GM23338 (cell line): ENCODE data around the gene ZNF71. TPM values are rescaled to one million over a fixed set of nuclear protein-coding genes. Genes with fewer than 3 reads are reported as not detected.

Experiments used
- ATAC-seq: fragments of 200-7000 bp; cut with Tn5 transposase; 3 replicates; pipeline ENCODE4 v1.9.1; 2020
- DNase-seq: peaks from one replicate; pipeline ENCODE4 v3.0.0-alpha.2; 2015; ENCODE audit warnings: low spot score
- H2AFZ ChIP-seq: fragments of 200-600 bp; sonication (generic); 2 replicates; pipeline ENCODE4 v1.8.0; 2016; ENCODE audit warnings: antibody characterized with exemption, mild to moderate bottlenecking, moderate library complexity
- H3F3A ChIP-seq: fragments of 200-600 bp; sonication (generic); replicated peaks from 2 replicates; pipeline ENCODE4 v1.8.0; 2017; ENCODE audit warnings: antibody characterized with exemption, mixed run types, low read depth
- H3K27ac ChIP-seq: fragments of 200-600 bp; sonication (generic); 2 replicates; pipeline ENCODE4 v1.6.1; 2016; ENCODE audit warnings: low read depth
- H3K27me3 ChIP-seq: fragments of 200-600 bp; sonication (generic); 2 replicates; pipeline ENCODE4 v1.8.0; 2016; ENCODE audit warnings: mild to moderate bottlenecking, mixed run types, moderate library complexity; ENCODE audit not compliant: insufficient read depth
- H3K36me3 ChIP-seq: fragments of 200-600 bp; sonication (generic); 2 replicates; pipeline ENCODE4 v1.8.0; 2016; ENCODE audit warnings: mild to moderate bottlenecking; ENCODE audit not compliant: insufficient read depth
- H3K4me1 ChIP-seq: fragments of 200-600 bp; sonication (generic); 2 replicates; pipeline ENCODE4 v1.8.0; 2016; ENCODE audit warnings: mild to moderate bottlenecking, moderate library complexity; ENCODE audit not compliant: insufficient read depth
- H3K4me2 ChIP-seq: fragments of 200-600 bp; sonication (generic); 2 replicates; pipeline ENCODE4 v1.7.1; 2017; ENCODE audit warnings: mixed run types
- H3K4me3 ChIP-seq: fragments of 200-600 bp; sonication (generic); 2 replicates; pipeline ENCODE4 v1.6.1; 2016; ENCODE audit warnings: mixed run types
- H3K79me2 ChIP-seq: fragments of 200-600 bp; sonication (generic); replicated peaks from 2 replicates; pipeline ENCODE4 v1.8.0; 2017; ENCODE audit warnings: mild to moderate bottlenecking; ENCODE audit not compliant: insufficient read depth
- H3K9me2 ChIP-seq: fragments of 200-600 bp; sonication (generic); 2 replicates; pipeline ENCODE4 v1.8.0; 2017; ENCODE audit not compliant: insufficient read depth
- H4K20me1 ChIP-seq: fragments of 200-600 bp; sonication (generic); replicated peaks from 2 replicates; pipeline ENCODE4 v1.8.0; 2017; ENCODE audit warnings: mild to moderate bottlenecking; ENCODE audit not compliant: insufficient read depth
- H3K27ac Mint-ChIP-seq: 2 replicates; pipeline ENCODE4 v1.8.0; 2020; ENCODE audit warnings: inconsistent platforms, mild to moderate bottlenecking, moderate library complexity, mixed read lengths
- H3K27me3 Mint-ChIP-seq: 3 replicates; pipeline ENCODE4 v1.8.0; 2022; ENCODE audit warnings: low read depth, mild to moderate bottlenecking, moderate library complexity, mixed read lengths, inconsistent platforms; ENCODE audit not compliant: insufficient read depth, poor library complexity
- H3K36me3 Mint-ChIP-seq: 3 replicates; pipeline ENCODE4 v1.8.0; 2021; ENCODE audit warnings: low read depth, mild to moderate bottlenecking, inconsistent platforms, moderate library complexity, mixed read lengths
- H3K4me1 Mint-ChIP-seq: 3 replicates; pipeline ENCODE4 v1.8.0; 2020; ENCODE audit warnings: mild to moderate bottlenecking, inconsistent platforms, mixed read lengths
- H3K4me3 Mint-ChIP-seq: 3 replicates; pipeline ENCODE4 v1.8.0; 2021; ENCODE audit warnings: moderate library complexity, mild to moderate bottlenecking, inconsistent platforms, mixed read lengths
- H3K9me3 Mint-ChIP-seq: 3 replicates; pipeline ENCODE4 v1.8.0; 2020; ENCODE audit warnings: moderate library complexity, mild to moderate bottlenecking, inconsistent platforms, mixed read lengths
- CREB1 ChIP-seq: fragments of 250-450 bp; sonication (Bioruptor Pico); IDR thresholded peaks from 2 replicates; pipeline ENCODE4 v1.5.0; 2020; ENCODE audit warnings: low read depth, mild to moderate bottlenecking, moderate library complexity
- EZH2 ChIP-seq: fragments of 200-600 bp; sonication (generic); IDR thresholded peaks from one replicate; pipeline ENCODE4 v1.8.0; 2017; ENCODE audit warnings: antibody characterized with exemption, mild to moderate bottlenecking, low read depth; ENCODE audit not compliant: unreplicated experiment
- EZH2phosphoT487 ChIP-seq: fragments of 200-600 bp; sonication (generic); IDR thresholded peaks from one replicate; pipeline ENCODE4 v1.8.1; 2018; ENCODE audit warnings: antibody characterized with exemption; ENCODE audit not compliant: unreplicated experiment
- JUNB ChIP-seq: IDR thresholded peaks from one replicate; pipeline ENCODE4 v1.6.1; 2016; ENCODE audit warnings: antibody characterized with exemption; ENCODE audit not compliant: unreplicated experiment
- NANOG ChIP-seq: IDR thresholded peaks from 2 replicates; pipeline ENCODE4 v1.6.1; 2016; ENCODE audit warnings: antibody characterized with exemption, borderline replicate concordance
- POLR2AphosphoS5 ChIP-seq: IDR thresholded peaks from 2 replicates; pipeline ENCODE4 v1.6.1; 2016; ENCODE audit warnings: antibody characterized with exemption, low read depth
- STAT1 ChIP-seq: IDR thresholded peaks from one replicate; pipeline ENCODE4 v1.6.1; 2016; ENCODE audit warnings: antibody characterized with exemption; ENCODE audit not compliant: unreplicated experiment
- ZNF114 ChIP-seq: fragments of 250-450 bp; sonication (Bioruptor Pico); IDR thresholded peaks from 2 replicates; pipeline ENCODE4 v1.5.0; 2020; ENCODE audit warnings: mild to moderate bottlenecking, moderate library complexity
- ZNF331 ChIP-seq: fragments of 250-450 bp; sonication (Bioruptor Pico); IDR thresholded peaks from 2 replicates; pipeline ENCODE4 v1.5.0; 2020; ENCODE audit warnings: low read depth, mild to moderate bottlenecking, moderate library complexity
- ZNF462 ChIP-seq: fragments of 250-450 bp; sonication (Bioruptor Pico); IDR thresholded peaks from 2 replicates; pipeline ENCODE4 v1.5.0; 2020; ENCODE audit warnings: mild to moderate bottlenecking, moderate library complexity
- polyA plus RNA-seq: library from polyadenylated mRNA; unstranded; fragments of >200 nt; fragmentation: Nextera tagmentation; extraction: Ambion mirVana; gene quantifications from 2 replicates; pipeline ENCODE4 v1.2.1, GENCODE V29; 2016
- total RNA-seq: library from RNA; depleted of rRNA; stranded (reverse); fragments of >200 nt; shearing (Covaris generic); gene quantifications from 2 replicates; pipeline ENCODE4 v1.2.3, GENCODE V29; 2014
- TF ChIP-seq, protein P1 (sequence below): IDR thresholded peaks from 2 replicates; pipeline ENCODE4 v1.6.1; 2016; ENCODE audit warnings: antibody characterized with exemption
- TF ChIP-seq, protein P2 (sequence below), 2 experiments: fragments of 200-600 bp in 1 of 2; sonication (generic) in 1 of 2; conservative IDR thresholded peaks; 2 replicates each; pipeline versions ENCODE4 v1.5.1 to v1.6.1; 2016 to 2017; ENCODE audit warnings: antibody characterized with exemption in 2 of 2, low read depth in 2 of 2, mild to moderate bottlenecking in 2 of 2, moderate library complexity in 1 of 2
- TF ChIP-seq, protein P3 (sequence below): IDR thresholded peaks from one replicate; pipeline ENCODE4 v1.6.1; 2018; ENCODE audit warnings: antibody characterized with exemption; ENCODE audit not compliant: unreplicated experiment

Gene ZNF71
- total and polyA plus RNA-seq, 2 experiments from 2014 or later = 4.7 to 13.2 TPM

DNA sequence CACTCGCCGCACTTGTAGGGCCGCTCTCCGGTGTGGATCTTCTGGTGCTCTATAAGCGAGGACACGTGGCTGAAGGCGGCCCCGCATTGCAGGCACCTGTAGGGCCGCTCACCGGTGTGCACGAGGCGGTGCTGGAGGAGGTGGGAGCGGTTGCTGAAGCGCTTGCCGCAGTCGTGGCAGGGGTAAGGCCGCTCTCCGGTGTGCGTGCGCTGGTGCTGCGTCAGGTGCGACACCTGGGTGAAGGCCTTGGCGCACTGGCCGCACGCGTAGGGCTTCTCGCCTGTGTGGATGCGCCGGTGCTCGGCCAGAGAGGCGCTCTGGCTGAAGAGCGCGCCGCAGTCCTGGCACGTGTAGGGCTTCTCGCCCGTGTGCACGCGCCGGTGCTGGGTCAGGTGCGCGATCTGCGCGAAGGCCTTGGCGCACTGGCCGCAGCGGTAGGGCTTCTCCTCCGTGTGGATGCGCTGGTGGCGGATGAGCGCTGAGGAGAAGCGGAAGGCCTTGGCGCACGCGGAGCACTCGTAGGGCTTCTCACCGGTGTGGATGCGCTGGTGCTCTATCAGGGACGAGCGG lies 68.9 kb downstream of the ZNF71 start:
- TF ChIP-seq ZNF114 (CRISPR knock-in tag) (no peak), JUNB (no peak), EZH2phosphoT487 (no peak), CREB1 (CRISPR knock-in tag) (no peak), STAT1 (no peak), EZH2 (no peak), ZNF331 (CRISPR knock-in tag) (no peak), NANOG (no peak), POLR2AphosphoS5 (no peak), ZNF462 (CRISPR knock-in tag) (no peak)
- TF ChIP-seq, protein P1, sequence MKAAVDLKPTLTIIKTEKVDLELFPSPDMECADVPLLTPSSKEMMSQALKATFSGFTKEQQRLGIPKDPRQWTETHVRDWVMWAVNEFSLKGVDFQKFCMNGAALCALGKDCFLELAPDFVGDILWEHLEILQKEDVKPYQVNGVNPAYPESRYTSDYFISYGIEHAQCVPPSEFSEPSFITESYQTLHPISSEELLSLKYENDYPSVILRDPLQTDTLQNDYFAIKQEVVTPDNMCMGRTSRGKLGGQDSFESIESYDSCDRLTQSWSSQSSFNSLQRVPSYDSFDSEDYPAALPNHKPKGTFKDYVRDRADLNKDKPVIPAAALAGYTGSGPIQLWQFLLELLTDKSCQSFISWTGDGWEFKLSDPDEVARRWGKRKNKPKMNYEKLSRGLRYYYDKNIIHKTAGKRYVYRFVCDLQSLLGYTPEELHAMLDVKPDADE = no peak
- TF ChIP-seq, protein P2, sequence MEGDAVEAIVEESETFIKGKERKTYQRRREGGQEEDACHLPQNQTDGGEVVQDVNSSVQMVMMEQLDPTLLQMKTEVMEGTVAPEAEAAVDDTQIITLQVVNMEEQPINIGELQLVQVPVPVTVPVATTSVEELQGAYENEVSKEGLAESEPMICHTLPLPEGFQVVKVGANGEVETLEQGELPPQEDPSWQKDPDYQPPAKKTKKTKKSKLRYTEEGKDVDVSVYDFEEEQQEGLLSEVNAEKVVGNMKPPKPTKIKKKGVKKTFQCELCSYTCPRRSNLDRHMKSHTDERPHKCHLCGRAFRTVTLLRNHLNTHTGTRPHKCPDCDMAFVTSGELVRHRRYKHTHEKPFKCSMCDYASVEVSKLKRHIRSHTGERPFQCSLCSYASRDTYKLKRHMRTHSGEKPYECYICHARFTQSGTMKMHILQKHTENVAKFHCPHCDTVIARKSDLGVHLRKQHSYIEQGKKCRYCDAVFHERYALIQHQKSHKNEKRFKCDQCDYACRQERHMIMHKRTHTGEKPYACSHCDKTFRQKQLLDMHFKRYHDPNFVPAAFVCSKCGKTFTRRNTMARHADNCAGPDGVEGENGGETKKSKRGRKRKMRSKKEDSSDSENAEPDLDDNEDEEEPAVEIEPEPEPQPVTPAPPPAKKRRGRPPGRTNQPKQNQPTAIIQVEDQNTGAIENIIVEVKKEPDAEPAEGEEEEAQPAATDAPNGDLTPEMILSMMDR (conservative IDR thresholded peaks at IDR 0.05; ENCODE audit: low read depth in 2 of 2) = no peak
- TF ChIP-seq, protein P3, sequence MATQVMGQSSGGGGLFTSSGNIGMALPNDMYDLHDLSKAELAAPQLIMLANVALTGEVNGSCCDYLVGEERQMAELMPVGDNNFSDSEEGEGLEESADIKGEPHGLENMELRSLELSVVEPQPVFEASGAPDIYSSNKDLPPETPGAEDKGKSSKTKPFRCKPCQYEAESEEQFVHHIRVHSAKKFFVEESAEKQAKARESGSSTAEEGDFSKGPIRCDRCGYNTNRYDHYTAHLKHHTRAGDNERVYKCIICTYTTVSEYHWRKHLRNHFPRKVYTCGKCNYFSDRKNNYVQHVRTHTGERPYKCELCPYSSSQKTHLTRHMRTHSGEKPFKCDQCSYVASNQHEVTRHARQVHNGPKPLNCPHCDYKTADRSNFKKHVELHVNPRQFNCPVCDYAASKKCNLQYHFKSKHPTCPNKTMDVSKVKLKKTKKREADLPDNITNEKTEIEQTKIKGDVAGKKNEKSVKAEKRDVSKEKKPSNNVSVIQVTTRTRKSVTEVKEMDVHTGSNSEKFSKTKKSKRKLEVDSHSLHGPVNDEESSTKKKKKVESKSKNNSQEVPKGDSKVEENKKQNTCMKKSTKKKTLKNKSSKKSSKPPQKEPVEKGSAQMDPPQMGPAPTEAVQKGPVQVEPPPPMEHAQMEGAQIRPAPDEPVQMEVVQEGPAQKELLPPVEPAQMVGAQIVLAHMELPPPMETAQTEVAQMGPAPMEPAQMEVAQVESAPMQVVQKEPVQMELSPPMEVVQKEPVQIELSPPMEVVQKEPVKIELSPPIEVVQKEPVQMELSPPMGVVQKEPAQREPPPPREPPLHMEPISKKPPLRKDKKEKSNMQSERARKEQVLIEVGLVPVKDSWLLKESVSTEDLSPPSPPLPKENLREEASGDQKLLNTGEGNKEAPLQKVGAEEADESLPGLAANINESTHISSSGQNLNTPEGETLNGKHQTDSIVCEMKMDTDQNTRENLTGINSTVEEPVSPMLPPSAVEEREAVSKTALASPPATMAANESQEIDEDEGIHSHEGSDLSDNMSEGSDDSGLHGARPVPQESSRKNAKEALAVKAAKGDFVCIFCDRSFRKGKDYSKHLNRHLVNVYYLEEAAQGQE = no peak
- no peaks in the 10 kb centered on the region for H3K9me2 ChIP-seq

More for the DNA sequence above, 68.9 kb downstream of the ZNF71 start:
- H3K36me3 ChIP-seq = no peaks in the 10 kb centered on the region
- Mint-ChIP-seq H3K36me3 (peaks cover 58% of the 10 kb centered on the region), H3K27ac (no peak overlapping the region), H3K9me3 (peaks cover 97% of the 10 kb centered on the region), H3K4me3 (no peak overlapping the region), H3K27me3 (peaks cover 13% of the 10 kb centered on the region), H3K4me1 (no peaks in the 10 kb centered on the region)
- DNase-seq (no peak), ATAC-seq (no peak)
- no peak overlapping the region for H3K4me2 ChIP-seq
- H3K79me2 ChIP-seq = no peaks in the 10 kb centered on the region
- H3K4me3 ChIP-seq = no peak overlapping the region
- H2AFZ ChIP-seq = no peak overlapping the region
- H4K20me1 ChIP-seq = no peaks in the 10 kb centered on the region
- H3K27ac ChIP-seq = no peak overlapping the region
- no peaks in the 10 kb centered on the region for H3K4me1 ChIP-seq
- no peaks in the 10 kb centered on the region for H3F3A ChIP-seq
- H3K27me3 ChIP-seq = no peaks in the 10 kb centered on the region
